PC-3 (cell line): ENCODE data around the gene LRP2. TPM values are rescaled to one million over a fixed set of nuclear protein-coding genes. Genes with fewer than 3 reads are reported as not detected.

Experiments used
- ATAC-seq: fragments of 200-7000 bp; cut with Tn5 transposase; 2 replicates; pipeline ENCODE4 v1.9.1; 2020; ENCODE audit warnings: mild to moderate bottlenecking, moderate library complexity
- BruUV-seq: library from RNA; stranded (reverse); fragments of 400-500 nt; replicated peaks from 2 replicates; lab custom pipeline; 2021; lab: Mats Ljungman, UMichigan
- CTCF ChIA-PET: fragments of 300-600 bp; sonication (Branson Sonifier 250); formaldehyde crosslinking; loops from one replicate; lab custom pipeline; 2022; ENCODE audit warnings: antibody characterized with exemption; lab: Charles Lee
- POLR2A ChIA-PET: fragments of 300-600 bp; sonication (Branson Sonifier 250); formaldehyde crosslinking; loops from one replicate; lab custom pipeline; 2022; ENCODE audit warnings: antibody characterized with exemption; ENCODE audit not compliant: unreplicated experiment; lab: Charles Lee
- DNase-seq: peaks from one replicate; pipeline ENCODE4 v3.0.0-alpha.2; 2015
- H2AFZ ChIP-seq: fragments of 300-600 bp; sonication (generic); 2 replicates; pipeline ENCODE4 v1.6.0; 2016; ENCODE audit warnings: antibody characterized with exemption, low read length
- H3F3A ChIP-seq: fragments of 300-600 bp; sonication (generic); one replicate; pipeline ENCODE4 v1.6.0; 2017; ENCODE audit warnings: antibody characterized with exemption, low read length, control low read depth, mild to moderate bottlenecking; ENCODE audit not compliant: unreplicated experiment
- H3K27ac ChIP-seq: fragments of 300-600 bp; sonication (generic); 2 replicates; pipeline ENCODE4 v1.5.1; 2016; ENCODE audit warnings: mild to moderate bottlenecking, low read length
- H3K27me3 ChIP-seq: fragments of 300-600 bp; sonication (generic); 2 replicates; pipeline ENCODE4 v1.6.1; 2016; ENCODE audit warnings: low read length, mixed read lengths
- H3K36me3 ChIP-seq: fragments of 300-600 bp; sonication (generic); 2 replicates; pipeline ENCODE4 v1.6.1; 2016; ENCODE audit warnings: low read depth, mixed run types, low read length, mixed read lengths
- H3K4me1 ChIP-seq: fragments of 300-600 bp; sonication (generic); 2 replicates; pipeline ENCODE4 v1.5.1; 2016; ENCODE audit warnings: low read length; ENCODE audit not compliant: insufficient read depth
- H3K4me2 ChIP-seq: fragments of 300-600 bp; sonication (generic); 2 replicates; pipeline ENCODE4 v1.6.0; 2016; ENCODE audit warnings: low read length
- H3K4me3 ChIP-seq: fragments of 300-600 bp; sonication (generic); 2 replicates; pipeline ENCODE4 v1.5.1; 2016; ENCODE audit warnings: mild to moderate bottlenecking, low read length, mixed read lengths
- H3K79me2 ChIP-seq: fragments of 300-600 bp; sonication (generic); 2 replicates; pipeline ENCODE4 v1.6.1; 2017; ENCODE audit warnings: low read length, mixed read lengths
- H3K9ac ChIP-seq: fragments of 300-600 bp; sonication (generic); 2 replicates; pipeline ENCODE4 v1.6.0; 2016; ENCODE audit warnings: mild to moderate bottlenecking, low read length
- H3K9me2 ChIP-seq: fragments of 300-600 bp; sonication (generic); replicated peaks from 2 replicates; pipeline ENCODE4 v1.6.1; 2016; ENCODE audit warnings: mixed run types, low read length, mixed read lengths
- H3K9me3 ChIP-seq: fragments of 300-600 bp; sonication (generic); 2 replicates; pipeline ENCODE4 v1.6.1; 2016; ENCODE audit warnings: low read length, mixed read lengths
- H4K20me1 ChIP-seq: fragments of 300-600 bp; sonication (generic); 2 replicates; pipeline ENCODE4 v1.6.1; 2016; ENCODE audit warnings: low read length, mixed read lengths
- CTCF ChIP-seq: fragments of 300-600 bp; sonication (generic); conservative IDR thresholded peaks from 2 replicates; pipeline ENCODE4 v1.5.1; 2017; ENCODE audit warnings: antibody characterized with exemption, low read depth, mild to moderate bottlenecking, low read length
- EZH2 ChIP-seq: fragments of 300-600 bp; sonication (generic); IDR thresholded peaks from one replicate; pipeline ENCODE4 v1.6.1; 2017; ENCODE audit warnings: antibody characterized with exemption, mild to moderate bottlenecking, low read length; ENCODE audit not compliant: unreplicated experiment
- EZH2phosphoT487 ChIP-seq: fragments of 300-600 bp; sonication (generic); IDR thresholded peaks from 2 replicates; pipeline ENCODE4 v1.6.1; 2018; ENCODE audit warnings: mild to moderate bottlenecking, antibody characterized with exemption, low read length, borderline replicate concordance
- intact Hi-C: fragments of 100-400 bp; cut with micrococcal nuclease; formaldehyde crosslinking; loops from 2 replicates; pipeline ENCODE4 v1.9.0; 2023
- total RNA-seq: library from RNA; depleted of rRNA; stranded (reverse); fragments of >200 nt; gene quantifications from 2 replicates; pipeline ENCODE4 v1.2.3, GENCODE V29; 2014

The LRP2 gene
- total RNA-seq, 1 experiment from 2014 or later: not detected

- DNase-seq (no peak), ATAC-seq (no peak)
- intact Hi-C loops: no loop called here
- no peak for TF ChIP-seq EZH2phosphoT487
- no peak for TF ChIP-seq CTCF
- TF ChIP-seq EZH2: no peak
- no peak overlapping the region for H3K4me3 ChIP-seq
- POLR2A ChIA-PET: no interaction called here
- no TSS peak for BruUV-seq
- H3K9ac ChIP-seq: no peak overlapping the region
- H3K9me2 ChIP-seq: no peaks in the 10 kb centered on the region
- no peaks in the 10 kb centered on the region for H3K9me3 ChIP-seq
- H4K20me1 ChIP-seq: no peaks in the 10 kb centered on the region
- no peak overlapping the region for H2AFZ ChIP-seq
- peaks cover 18% of the 10 kb centered on the region for H3K27me3 ChIP-seq
- H3K36me3 ChIP-seq: no peaks in the 10 kb centered on the region
- H3F3A ChIP-seq: no peaks in the 10 kb centered on the region
- no peak overlapping the region for H3K27ac ChIP-seq
- no peak overlapping the region for H3K4me2 ChIP-seq
- no peaks in the 10 kb centered on the region for H3K79me2 ChIP-seq
- no peaks in the 10 kb centered on the region for H3K4me1 ChIP-seq
- CTCF ChIA-PET: no interaction called here
Measured at GRCh38 chr2:169265591-169265990, 96.7 kb downstream of the LRP2 start.

GRCh38 chr2:169260846-169261642 lies 101.3 kb downstream of the LRP2 start:
- H2AFZ ChIP-seq: no peak overlapping the region
- ChIA-PET CTCF (no interaction called here), POLR2A (no interaction called here)
- BruUV-seq: no TSS peak
- H3K9ac ChIP-seq: no peak overlapping the region
- H3K9me3 ChIP-seq: no peaks in the 10 kb centered on the region
- no peaks in the 10 kb centered on the region for H3K79me2 ChIP-seq
- no peaks in the 10 kb centered on the region for H4K20me1 ChIP-seq
- ATAC-seq (no peak), DNase-seq (no peak)
- intact Hi-C loops: no loop called here
- no peaks in the 10 kb centered on the region for H3K4me1 ChIP-seq
- H3K4me2 ChIP-seq: no peak overlapping the region
- no peaks in the 10 kb centered on the region for H3K9me2 ChIP-seq
- no peak overlapping the region for H3K4me3 ChIP-seq
- peaks cover 45% of the 10 kb centered on the region for H3K27me3 ChIP-seq
- no peaks in the 10 kb centered on the region for H3F3A ChIP-seq
- no peaks in the 10 kb centered on the region for H3K36me3 ChIP-seq
- H3K27ac ChIP-seq: no peak overlapping the region
- TF ChIP-seq EZH2phosphoT487: no peak
- TF ChIP-seq EZH2: no peak
- no peak for TF ChIP-seq CTCF

GRCh38 chr2:169260246-169260645 lies 102.1 kb downstream of the LRP2 start:
- BruUV-seq: no TSS peak
- H3K4me1 ChIP-seq: no peaks in the 10 kb centered on the region
- peaks cover 51% of the 10 kb centered on the region for H3K27me3 ChIP-seq
- no peaks in the 10 kb centered on the region for H3K36me3 ChIP-seq
- H3K4me3 ChIP-seq: no peak overlapping the region
- no peaks in the 10 kb centered on the region for H3K9me2 ChIP-seq
- ATAC-seq: no peak
- CTCF ChIA-PET: no interaction called here
- no peak overlapping the region for H3K9ac ChIP-seq
- no peak for DNase-seq
- no peaks in the 10 kb centered on the region for H3K79me2 ChIP-seq
- no peak overlapping the region for H3K4me2 ChIP-seq
- H4K20me1 ChIP-seq: no peaks in the 10 kb centered on the region
- H2AFZ ChIP-seq: no peak overlapping the region
- TF ChIP-seq CTCF (no peak), EZH2 (no peak), EZH2phosphoT487 (no peak)
- intact Hi-C loops: no loop called here
- no peak overlapping the region for H3K27ac ChIP-seq
- POLR2A ChIA-PET: no interaction called here
- H3K9me3 ChIP-seq: no peaks in the 10 kb centered on the region
- no peaks in the 10 kb centered on the region for H3F3A ChIP-seq
